GM19193 (cell line): ENCODE data around the gene NEK1.
A peak's percentile ranks its signal among the peaks of the same experiment; 100 is the strongest.

Source experiments
- POLR2A ChIP-seq: IDR thresholded peaks from 4 replicates; pipeline ENCODE4 v1.6.1; 2011; ENCODE audit not compliant: insufficient read depth, insufficient read length; ENCODE audit errors: extremely low read depth

Gene NEK1

DNA sequence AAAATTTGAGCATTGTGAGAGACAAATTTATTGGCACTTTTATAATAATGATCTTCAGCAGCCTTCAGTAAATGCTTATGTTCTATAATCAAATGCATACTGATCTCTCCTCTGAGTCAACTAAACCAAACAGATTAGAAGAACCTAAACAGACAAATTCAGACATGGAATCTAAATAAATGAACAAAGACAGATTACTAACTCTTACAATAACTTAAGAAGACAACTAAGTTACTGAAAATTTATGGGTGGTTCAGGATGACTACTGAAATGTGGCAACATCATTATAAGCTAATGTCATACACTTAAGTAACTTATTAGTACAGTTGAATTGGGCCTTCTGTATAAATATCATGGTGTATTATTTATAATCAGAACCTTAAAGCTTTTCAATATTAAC lies 127.3 kb downstream of the NEK1 start:
- no peak for TF ChIP-seq POLR2A

DNA sequence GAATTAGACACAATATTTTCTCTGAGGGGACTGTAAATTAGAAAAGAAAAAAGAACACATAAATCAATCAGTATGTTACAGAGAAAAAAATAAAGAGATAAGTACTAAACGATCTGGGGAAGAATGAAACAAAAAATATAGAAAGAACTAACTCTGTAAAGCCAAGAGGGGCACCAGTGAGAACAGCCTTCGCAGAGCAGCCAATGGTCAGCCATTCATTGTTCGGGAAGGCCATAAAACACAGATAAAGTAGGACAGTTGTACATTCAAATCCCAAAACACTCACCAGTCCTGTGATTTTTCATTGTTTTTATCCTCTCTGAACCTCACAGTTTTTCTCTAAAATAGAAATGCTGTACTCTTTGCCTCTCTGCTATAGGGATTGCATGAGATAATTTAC lies 127.9 kb downstream of the NEK1 start:
- no peak for TF ChIP-seq POLR2A

DNA sequence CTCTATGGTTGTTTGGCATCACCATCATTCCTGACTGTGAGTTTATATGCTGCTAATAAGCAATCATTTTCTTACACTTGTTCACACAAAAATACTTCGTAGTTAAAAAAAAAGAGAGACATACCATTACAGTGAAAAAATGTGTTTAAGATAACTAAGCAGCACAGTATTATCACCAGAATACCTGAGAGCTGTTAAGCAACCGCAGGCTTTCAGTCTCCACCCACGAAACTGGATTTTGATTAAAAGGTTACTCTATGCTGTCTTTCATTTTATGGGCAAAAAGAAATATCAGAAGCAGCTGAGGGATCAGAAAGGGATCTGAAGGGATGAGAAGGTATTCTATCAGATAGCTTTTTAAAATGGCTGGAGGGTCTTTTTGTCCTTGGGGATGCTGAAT lies 148.3 kb downstream of the NEK1 start:
- no peak for TF ChIP-seq POLR2A

DNA sequence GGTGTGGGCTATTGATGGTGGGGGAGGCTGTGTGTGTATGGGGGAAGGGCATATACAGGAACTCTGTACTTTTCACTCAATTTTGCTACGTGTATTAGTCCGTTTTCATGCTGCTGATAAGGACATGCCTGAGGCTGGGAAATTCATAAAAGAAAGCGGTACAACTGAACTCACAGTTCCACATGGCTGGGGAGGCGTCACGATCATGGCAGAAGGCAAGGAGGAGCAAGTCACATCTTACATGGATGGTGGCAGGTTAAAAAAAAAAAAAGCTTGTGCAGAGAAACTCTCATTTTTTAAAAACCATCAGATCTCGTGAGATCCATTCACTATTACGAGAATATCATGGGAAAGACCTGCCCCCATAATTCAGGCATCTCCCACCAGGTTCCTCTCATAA lies 152.3 kb downstream of the NEK1 start:
- no peak for TF ChIP-seq POLR2A

DNA sequence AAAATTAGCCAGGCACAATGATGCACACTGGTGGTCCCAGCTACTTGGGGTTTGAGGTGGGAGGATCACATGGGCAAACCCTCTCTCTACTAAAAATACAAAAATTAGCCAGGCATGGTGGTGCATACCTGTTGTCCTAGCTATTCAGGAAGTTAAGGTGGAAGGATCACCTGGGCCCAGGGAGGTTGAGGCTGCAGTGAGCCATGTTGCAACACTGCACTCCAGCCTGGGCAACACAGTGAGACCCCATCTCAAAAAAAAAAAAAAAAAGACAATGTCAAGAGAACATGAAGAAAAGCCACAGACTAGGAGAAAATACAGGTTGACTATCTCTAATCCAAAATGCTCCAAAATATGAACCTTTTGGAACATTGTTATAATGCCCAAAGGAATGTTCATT lies 153.8 kb downstream of the NEK1 start:
- TF ChIP-seq POLR2A = no peak

DNA sequence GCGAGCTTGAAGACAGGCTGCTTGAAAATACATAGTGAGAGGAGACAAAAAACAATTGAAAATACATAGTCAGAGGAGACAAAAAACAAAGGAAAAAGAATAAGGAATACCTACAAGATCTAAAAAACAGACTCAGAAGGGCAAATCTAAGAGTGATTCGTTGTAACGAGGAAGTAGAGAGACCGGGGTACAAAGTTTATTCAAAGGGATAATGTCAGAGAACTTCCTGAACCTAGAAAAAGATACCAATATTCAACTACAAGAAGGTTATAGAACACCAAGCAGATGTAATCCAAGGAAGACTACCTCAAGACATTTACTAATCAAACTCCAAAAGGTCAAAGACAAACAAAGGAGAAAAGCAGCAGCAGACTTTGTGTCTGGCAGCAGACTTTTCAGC lies 165.6 kb downstream of the NEK1 start:
- no peak for TF ChIP-seq POLR2A

DNA sequence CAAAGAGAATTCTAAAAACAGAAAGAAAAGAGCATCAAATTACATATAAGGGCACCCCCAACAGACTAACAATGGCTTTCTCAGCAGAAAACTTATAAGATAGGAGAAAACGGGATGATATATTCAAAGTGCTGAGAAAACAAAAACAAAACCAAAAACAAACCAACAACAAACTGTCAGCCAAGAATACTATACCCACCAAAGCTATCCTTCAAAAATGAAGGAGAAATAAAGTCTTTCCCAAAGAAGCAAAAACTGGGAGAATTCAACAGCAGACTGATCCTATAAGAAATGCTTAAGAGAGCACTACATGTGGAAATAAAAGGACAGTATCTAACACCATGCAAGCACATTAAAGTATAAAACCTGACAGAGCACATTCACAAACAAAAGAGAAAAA lies 168.6 kb downstream of the NEK1 start:
- no peak for TF ChIP-seq POLR2A

DNA sequence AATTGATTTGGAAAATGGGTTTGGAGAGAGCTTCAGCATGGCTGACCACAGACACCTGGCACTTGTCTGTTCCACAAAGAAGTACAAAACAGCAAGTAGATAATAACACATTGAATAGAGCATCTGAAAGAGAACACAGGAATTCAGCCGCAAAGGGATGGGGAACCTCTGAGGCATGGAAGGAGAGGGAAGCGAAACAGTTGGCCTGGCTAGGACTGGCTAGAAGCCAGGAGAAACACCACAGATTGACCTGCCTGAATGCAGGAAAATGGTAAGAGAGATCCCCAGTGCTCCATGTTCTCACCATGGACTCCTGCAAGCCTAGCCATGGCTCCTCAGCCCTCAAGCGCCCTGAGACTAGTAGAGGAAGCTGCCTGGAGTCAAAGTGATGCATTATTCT lies 171.9 kb downstream of the NEK1 start:
- no peak for TF ChIP-seq POLR2A

DNA sequence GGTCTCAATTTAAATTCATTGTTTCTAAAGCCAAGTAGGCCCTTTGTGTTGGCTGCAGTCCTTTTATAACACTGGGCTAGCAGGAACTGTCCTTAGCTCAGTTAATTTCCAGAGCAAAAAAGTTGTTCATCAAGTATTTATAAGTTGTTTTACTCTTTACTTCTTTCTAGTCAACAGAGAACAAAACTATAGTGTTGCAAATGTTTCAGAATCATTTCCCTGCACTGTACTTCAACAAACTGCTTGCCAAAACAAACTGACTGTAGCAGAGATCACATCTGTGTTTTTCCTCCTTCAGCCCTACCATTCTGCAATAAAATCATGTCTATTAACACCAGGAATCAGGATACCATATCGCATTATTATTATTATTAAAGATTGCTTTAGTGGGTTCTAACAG lies 173.1 kb downstream of the NEK1 start:
- TF ChIP-seq POLR2A = no peak

DNA sequence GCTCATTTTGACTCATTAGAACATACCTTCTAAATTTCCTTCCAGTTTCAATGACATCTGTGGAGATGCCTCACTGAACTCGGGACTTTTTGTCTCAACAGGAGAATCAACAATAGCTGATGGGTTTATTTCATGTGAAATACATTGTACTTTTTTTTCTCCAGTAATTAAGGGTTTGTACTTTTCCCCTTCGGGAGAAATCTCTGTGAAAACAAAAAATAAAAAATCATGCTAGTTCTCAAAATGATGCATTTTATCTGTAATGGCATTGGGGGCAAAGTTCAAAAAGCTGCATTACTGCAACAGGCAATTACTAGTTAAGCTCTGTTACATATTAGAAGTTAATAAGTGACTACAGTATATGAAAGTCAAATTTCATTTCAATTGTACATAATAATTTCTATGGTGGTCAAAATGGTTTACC lies 174.3 kb downstream of the NEK1 start:
- TF ChIP-seq POLR2A = no peak

DNA sequence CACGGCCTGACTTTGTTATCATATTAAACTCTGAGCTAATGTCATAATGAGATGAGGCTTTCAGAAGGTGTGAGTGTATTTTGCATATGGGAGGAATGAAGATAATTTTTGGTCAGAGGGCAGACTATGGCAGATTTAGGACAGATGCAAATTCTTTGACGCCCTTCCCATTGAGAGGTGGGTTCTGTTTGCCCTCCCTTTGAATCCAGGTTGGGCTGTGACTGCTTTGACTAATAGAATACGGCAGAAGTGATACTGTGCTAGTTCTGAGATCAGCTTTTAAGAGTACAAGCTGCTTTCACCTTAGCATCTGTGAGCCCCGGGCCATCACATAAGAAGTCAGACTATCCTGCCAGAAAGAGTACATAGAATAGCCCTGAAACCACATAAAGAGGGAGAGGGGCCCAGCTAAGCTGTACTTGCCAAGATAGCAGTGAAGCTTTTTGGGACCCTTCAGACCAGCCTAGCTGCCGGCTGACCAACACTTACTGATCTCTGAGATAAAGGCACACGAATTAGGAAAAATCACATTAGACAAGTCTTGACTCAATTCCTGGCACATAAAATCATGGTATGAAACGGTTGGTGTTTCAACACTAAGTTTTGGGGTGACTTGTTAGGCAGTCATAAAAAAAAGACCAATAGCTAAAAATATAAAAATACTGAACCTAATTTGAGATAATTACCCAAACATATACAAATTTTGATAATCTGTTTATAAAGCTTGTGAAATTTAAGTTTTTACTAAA lies 174.9 kb downstream of the NEK1 start:
- TF ChIP-seq POLR2A = peak; percentile 43

DNA sequence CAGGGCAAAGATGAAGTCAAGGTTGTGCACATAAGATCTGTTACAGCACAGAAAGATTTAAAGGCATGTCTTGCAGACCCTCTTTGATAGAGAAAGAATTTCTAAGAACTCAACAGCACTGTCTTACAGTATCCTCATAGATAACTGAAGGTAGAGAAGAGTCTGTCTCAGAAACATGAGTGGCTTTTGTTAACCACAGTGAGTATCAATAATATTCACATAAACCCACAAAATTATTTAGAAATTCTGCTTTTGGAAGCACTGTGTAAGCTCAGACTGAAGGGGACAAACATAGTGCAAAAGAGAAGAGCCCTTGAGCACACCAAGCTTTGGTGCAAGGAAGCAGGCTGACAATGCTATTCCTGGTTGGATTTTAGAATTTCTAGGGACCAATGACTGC lies 175.6 kb downstream of the NEK1 start:
- TF ChIP-seq POLR2A = no peak

DNA sequence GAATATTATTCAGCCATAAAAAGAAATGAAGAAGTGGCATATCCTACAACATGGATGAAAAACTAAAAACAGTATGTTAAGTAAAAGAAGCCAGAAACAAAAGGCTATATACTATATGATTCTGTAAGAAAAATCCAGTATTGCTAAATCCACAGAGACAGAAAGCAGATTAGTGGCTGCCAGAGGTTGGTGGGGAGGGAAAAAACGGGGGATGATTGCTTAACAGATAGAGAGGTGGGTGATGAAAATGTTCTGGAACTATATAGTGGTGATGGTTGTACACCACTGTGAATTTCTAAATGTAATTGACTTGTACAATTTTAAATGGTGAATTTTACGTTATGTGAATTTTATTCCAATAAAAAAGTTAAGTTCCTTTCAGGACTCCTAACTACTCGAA lies 184.0 kb downstream of the NEK1 start:
- TF ChIP-seq POLR2A = no peak

DNA sequence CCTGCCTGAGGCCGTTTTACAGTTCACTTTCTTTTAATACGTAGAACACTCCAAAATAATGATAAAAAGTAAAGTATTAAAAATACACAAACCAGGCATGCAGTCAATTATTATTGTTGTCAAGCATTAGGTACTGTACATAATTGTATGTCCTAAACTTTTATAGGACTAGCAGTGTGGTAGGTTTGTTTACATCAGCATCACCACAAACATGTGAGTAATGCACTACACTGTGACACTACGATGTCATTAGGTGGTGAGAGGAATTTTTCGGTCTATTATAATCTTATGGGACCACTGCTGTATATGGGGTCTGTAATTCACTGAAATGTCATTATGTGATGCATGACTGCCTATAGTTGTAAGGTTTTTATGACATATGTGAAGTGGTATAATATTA lies 192.1 kb downstream of the NEK1 start:
- no peak for TF ChIP-seq POLR2A

DNA sequence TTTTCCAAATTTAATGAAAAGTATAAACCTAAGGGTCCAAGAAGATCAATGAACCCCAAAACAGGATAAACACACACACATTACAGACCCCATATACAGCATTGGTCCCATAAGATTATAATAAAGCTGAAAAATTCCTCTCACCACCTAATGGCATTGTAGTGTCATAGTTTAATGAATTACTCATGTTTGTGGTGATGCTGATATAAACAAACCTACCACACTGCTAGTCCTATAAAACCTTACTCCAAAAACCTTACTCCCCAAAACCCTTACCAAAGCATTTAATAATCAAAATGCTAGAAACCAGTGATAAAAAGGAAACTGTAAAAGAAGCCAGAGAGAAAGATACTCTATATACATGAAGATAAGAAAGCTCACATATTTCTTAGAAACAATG lies 193.5 kb downstream of the NEK1 start:
- no peak for TF ChIP-seq POLR2A

DNA sequence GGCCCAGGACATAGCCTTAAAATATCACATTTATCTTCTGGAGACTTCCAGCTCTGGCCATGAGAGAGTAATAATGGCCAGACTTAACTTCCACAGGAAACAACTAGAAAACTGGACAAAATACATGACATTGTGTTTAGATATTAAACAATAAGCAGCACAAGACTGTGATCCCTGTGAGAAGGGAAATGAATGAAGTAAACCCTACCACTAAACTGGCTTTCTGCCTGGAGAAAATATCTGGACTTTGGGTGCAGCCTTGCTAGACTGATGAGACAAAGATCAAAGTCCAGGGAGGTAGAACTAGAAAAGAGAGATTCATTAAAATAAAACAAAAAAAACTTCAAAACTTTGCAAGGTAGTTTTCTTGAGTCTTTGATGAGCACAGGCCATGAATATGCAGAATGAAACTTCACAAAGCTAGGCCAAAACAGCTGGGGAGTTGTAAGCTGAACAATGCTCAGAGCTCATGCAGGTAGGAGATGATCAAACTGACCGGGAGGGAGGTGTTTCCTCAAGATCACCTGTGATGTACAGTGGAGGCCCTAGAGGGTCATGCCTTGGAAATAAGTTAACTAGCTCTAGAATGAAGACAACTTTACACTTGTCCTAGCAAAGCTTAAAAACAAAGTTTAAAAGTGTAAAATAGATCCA lies 194.6 kb downstream of the NEK1 start:
- TF ChIP-seq POLR2A = no peak
